A204.1 (cell line): ENCODE measurements around the gene SPTA1.

Experiments used
- FAIRE-seq: peaks from 2 replicates; lab custom pipeline; 2012; peaks lifted over from hg19 to GRCh38; lab: Jason Lieb, UNC

The SPTA1 gene

DNA sequence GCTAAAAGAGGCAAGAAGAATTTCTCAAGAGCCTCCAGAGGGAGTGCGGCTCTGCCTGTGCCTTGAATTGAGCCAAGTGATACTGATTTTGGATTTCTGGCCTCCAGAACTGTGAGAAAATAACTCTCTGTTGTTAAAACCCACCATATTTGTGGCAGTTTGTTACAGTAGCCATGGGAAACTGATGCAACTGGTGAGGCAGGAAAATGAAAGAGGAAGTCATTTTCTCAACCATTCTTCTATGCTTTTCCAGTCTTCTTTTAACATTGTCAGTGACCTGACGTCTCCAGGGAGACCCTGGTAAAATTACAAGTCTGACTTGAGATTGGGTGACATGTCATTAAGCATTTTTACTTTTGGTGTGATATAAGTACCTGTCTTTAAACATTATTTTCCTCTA is 121.9 kb downstream of the SPTA1 start:
- no peak for FAIRE-seq

DNA sequence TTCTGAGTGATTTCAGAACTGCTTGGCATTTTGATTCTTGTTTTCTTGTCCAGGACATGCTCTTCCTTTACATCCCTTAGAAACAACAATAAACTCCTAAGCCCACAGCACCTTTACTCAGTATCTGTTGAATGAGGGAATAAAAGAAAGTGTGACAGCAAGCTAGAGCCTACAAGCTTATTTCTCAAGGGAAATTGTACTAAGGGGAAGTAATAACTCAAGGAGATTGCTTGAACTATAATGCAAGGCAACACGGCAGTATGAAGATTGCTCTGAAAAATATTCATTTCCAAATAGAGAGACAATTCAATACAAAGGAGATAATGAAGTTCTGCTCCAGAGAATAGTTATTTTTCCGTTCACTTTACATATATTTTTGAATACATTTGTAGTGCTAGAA is 122.7 kb downstream of the SPTA1 start:
- FAIRE-seq, result no peak
